Measurements from ENCODE around the gene RWDD2A. TPM values are rescaled to one million over a fixed set of nuclear protein-coding genes. Genes with fewer than 3 reads are reported as not detected.

RWDD2A gene
- total RNA-seq, 1 experiment from 2014 or later, result 3.5 TPM

GRCh38 chr6:83199173-83199862 is 6.2 kb downstream of the RWDD2A start:
- Mint-ChIP-seq H3K4me1 (ENCODE audit: low read depth, unreplicated experiment) (peaks cover 28% of the 10 kb centered on the region), H3K27me3 (ENCODE audit: insufficient read depth, unreplicated experiment) (no peaks in the 10 kb centered on the region), H3K27ac (ENCODE audit: unreplicated experiment) (peak overlapping the region; percentile 10), H3K36me3 (ENCODE audit: insufficient read depth, unreplicated experiment) (peaks cover 69% of the 10 kb centered on the region), H3K4me3 (ENCODE audit: unreplicated experiment) (no peak overlapping the region), H3K9me3 (ENCODE audit: unreplicated experiment) (no peaks in the 10 kb centered on the region)
- POLR2A ChIA-PET, result no interaction called here
- Histone ChIP-seq H3K27me3 (replicated peaks; ENCODE audit: control insufficient read depth, insufficient read depth, low read length) (no peaks in the 10 kb centered on the region), H3K4me1 (peaks cover 13% of the 10 kb centered on the region; the same call in 1 of the 2 replicates), H3K9me3 (no peaks in the 10 kb centered on the region), H3K36me3 (ENCODE audit: control insufficient read depth, insufficient read depth, low read length) (no peaks in the 10 kb centered on the region; the same call in 1 of the 2 replicates), H3K4me3 (ENCODE audit: low read depth, low read length) (no peak overlapping the region)
- TF ChIP-seq, protein P1, sequence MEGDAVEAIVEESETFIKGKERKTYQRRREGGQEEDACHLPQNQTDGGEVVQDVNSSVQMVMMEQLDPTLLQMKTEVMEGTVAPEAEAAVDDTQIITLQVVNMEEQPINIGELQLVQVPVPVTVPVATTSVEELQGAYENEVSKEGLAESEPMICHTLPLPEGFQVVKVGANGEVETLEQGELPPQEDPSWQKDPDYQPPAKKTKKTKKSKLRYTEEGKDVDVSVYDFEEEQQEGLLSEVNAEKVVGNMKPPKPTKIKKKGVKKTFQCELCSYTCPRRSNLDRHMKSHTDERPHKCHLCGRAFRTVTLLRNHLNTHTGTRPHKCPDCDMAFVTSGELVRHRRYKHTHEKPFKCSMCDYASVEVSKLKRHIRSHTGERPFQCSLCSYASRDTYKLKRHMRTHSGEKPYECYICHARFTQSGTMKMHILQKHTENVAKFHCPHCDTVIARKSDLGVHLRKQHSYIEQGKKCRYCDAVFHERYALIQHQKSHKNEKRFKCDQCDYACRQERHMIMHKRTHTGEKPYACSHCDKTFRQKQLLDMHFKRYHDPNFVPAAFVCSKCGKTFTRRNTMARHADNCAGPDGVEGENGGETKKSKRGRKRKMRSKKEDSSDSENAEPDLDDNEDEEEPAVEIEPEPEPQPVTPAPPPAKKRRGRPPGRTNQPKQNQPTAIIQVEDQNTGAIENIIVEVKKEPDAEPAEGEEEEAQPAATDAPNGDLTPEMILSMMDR (IDR thresholded peaks at IDR 0.05; ENCODE audit: insufficient read depth in 1 of 2, low read depth in 1 of 2, low read length in 1 of 2, severe bottlenecking in 1 of 2, unreplicated experiment in 1 of 2), result no peak
- no peak for DNase-seq
- intact Hi-C loops (cut with micrococcal nuclease; ENCODE audit: unreplicated experiment), result loop anchor here (10.0 kb wide), 1 partner anchor 315 kb away; the partner anchor contains the start of gene PRSS35
- CTCF ChIA-PET, result no interaction called here
- no TSS peak for BruUV-seq (replicated peaks)

- H3K27ac Mint-ChIP-seq (ENCODE audit: unreplicated experiment), result no peak overlapping the region
- no TSS peak for BruUV-seq (replicated peaks)
- DNase-seq, result no peak
These were observed 6.7 kb downstream of the RWDD2A start for GRCh38 chr6:83199863-83200225.

DNA sequence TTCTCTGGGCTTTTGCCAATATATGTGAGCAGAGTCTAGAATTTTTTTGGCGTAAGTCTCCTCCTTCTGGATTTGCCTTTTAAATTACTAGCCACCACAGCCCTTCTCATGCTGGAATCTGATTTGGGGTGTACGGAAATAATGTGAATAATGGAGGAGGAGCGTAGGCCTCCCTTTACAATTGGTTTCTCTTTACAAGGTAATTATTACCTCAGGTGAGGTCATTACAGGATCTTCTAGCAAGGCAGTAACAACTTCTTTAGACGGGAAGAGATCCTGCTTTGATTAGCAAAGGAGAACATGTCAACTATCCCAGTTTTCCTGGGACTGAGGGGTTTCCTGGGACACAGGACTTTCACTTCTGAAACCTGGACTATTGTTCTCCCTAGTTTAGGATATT is 8.9 kb downstream of the RWDD2A start:
- intact Hi-C loops (cut with micrococcal nuclease; ENCODE audit: unreplicated experiment), result loop anchor here (10.0 kb wide), 1 partner anchor 947 kb away; no protein-coding TSS in a partner anchor
- ChIA-PET CTCF (no interaction called here), POLR2A (no interaction called here)
- Mint-ChIP-seq H3K4me1 (ENCODE audit: low read depth, unreplicated experiment) (peaks cover 19% of the 10 kb centered on the region), H3K27me3 (ENCODE audit: insufficient read depth, unreplicated experiment) (no peaks in the 10 kb centered on the region), H3K9me3 (ENCODE audit: unreplicated experiment) (no peaks in the 10 kb centered on the region), H3K4me3 (ENCODE audit: unreplicated experiment) (no peak overlapping the region), H3K27ac (ENCODE audit: unreplicated experiment) (no peak overlapping the region), H3K36me3 (ENCODE audit: insufficient read depth, unreplicated experiment) (peaks cover 82% of the 10 kb centered on the region)
- TF ChIP-seq, protein P1 (IDR thresholded peaks at IDR 0.05; ENCODE audit: insufficient read depth in 1 of 2, low read depth in 1 of 2, low read length in 1 of 2, severe bottlenecking in 1 of 2, unreplicated experiment in 1 of 2), result no peak
- H3K36me3 ChIP-seq (ENCODE audit: control insufficient read depth, insufficient read depth, low read length), result no peaks in the 10 kb centered on the region; the same call in 1 of the 2 replicates
- 0 out of 2 replicates have a peak, but pooled peaks cover 3% of the 10 kb centered on the region for H3K4me1 ChIP-seq
- H3K4me3 ChIP-seq (ENCODE audit: low read depth, low read length), result no peak overlapping the region
- no peak for DNase-seq
- no peaks in the 10 kb centered on the region for H3K27me3 ChIP-seq (replicated peaks; ENCODE audit: control insufficient read depth, insufficient read depth, low read length)
- no TSS peak for BruUV-seq (replicated peaks)
- H3K9me3 ChIP-seq, result no peaks in the 10 kb centered on the region

More at GRCh38 chr6:83199863-83200225, 6.7 kb downstream of the RWDD2A start:
- H3K27me3 Mint-ChIP-seq (ENCODE audit: insufficient read depth, unreplicated experiment), result no peaks in the 10 kb centered on the region
- H3K36me3 Mint-ChIP-seq (ENCODE audit: insufficient read depth, unreplicated experiment), result peaks cover 68% of the 10 kb centered on the region
- Histone ChIP-seq H3K9me3 (no peaks in the 10 kb centered on the region), H3K27me3 (replicated peaks; ENCODE audit: control insufficient read depth, insufficient read depth, low read length) (no peaks in the 10 kb centered on the region), H3K4me3 (ENCODE audit: low read depth, low read length) (no peak overlapping the region), H3K36me3 (ENCODE audit: control insufficient read depth, insufficient read depth, low read length) (no peaks in the 10 kb centered on the region; the same call in 1 of the 2 replicates), H3K4me1 (peaks cover 7% of the 10 kb centered on the region; the same call in 1 of the 2 replicates)
- peaks cover 28% of the 10 kb centered on the region for H3K4me1 Mint-ChIP-seq (ENCODE audit: low read depth, unreplicated experiment)
- POLR2A ChIA-PET, result no interaction called here
- CTCF ChIA-PET, result no interaction called here
- intact Hi-C loops (cut with micrococcal nuclease; ENCODE audit: unreplicated experiment), result loop anchor here (10.0 kb wide), 2 partner anchors 315 to 945 kb away; partner anchors contain the start of gene PRSS35
- TF ChIP-seq, protein P1 (IDR thresholded peaks at IDR 0.05; ENCODE audit: insufficient read depth in 1 of 2, low read depth in 1 of 2, low read length in 1 of 2, severe bottlenecking in 1 of 2, unreplicated experiment in 1 of 2), result no peak
- H3K9me3 Mint-ChIP-seq (ENCODE audit: unreplicated experiment), result no peaks in the 10 kb centered on the region
- H3K4me3 Mint-ChIP-seq (ENCODE audit: unreplicated experiment), result no peak overlapping the region

All from Caco-2 (cell line).